H9 (cell line): ENCODE results near the gene DMAC2. TPM values are rescaled to one million over a fixed set of nuclear protein-coding genes. Genes with fewer than 3 reads are reported as not detected.

Experiments
- DNase-seq: peaks from one replicate; pipeline ENCODE4 v3.0.0-alpha.2; 2017
- H2AFZ ChIP-seq: one replicate; pipeline ENCODE4 v1.6.1; 2013; ENCODE audit warnings: mild to moderate bottlenecking, low read length, control low read depth, moderate library complexity
- H2AK5ac ChIP-seq: 2 replicates; pipeline ENCODE4 v1.6.1; 2013; ENCODE audit warnings: low read length, control low read depth, mixed read lengths; ENCODE audit not compliant: insufficient read length
- H2BK120ac ChIP-seq: one replicate; pipeline ENCODE4 v1.6.1; 2013; ENCODE audit warnings: low read depth, mild to moderate bottlenecking, low read length, control low read depth, inconsistent platforms; ENCODE audit not compliant: poor library complexity, severe bottlenecking
- H2BK12ac ChIP-seq: 2 replicates; pipeline ENCODE4 v1.6.1; 2013; ENCODE audit warnings: low read length, control low read depth, mixed read lengths, low read depth; ENCODE audit not compliant: insufficient read length
- H2BK15ac ChIP-seq: 2 replicates; pipeline ENCODE4 v1.6.1; 2013; ENCODE audit warnings: low read depth, low read length, control low read depth
- H2BK20ac ChIP-seq: one replicate; pipeline ENCODE4 v1.6.1; 2013; ENCODE audit warnings: low read depth, mild to moderate bottlenecking, low read length, control low read depth, inconsistent platforms; ENCODE audit not compliant: poor library complexity, severe bottlenecking
- H2BK5ac ChIP-seq: 2 replicates; pipeline ENCODE4 v1.6.1; 2013; ENCODE audit warnings: low read length, control low read depth, mixed read lengths; ENCODE audit not compliant: insufficient read length
- H3K14ac ChIP-seq: 2 replicates; pipeline ENCODE4 v1.6.1; 2013; ENCODE audit warnings: low read length, control low read depth; ENCODE audit not compliant: insufficient read depth
- H3K18ac ChIP-seq: 2 replicates; pipeline ENCODE4 v1.6.1; 2013; ENCODE audit warnings: low read depth, mild to moderate bottlenecking, mixed read lengths, low read length, control low read depth; ENCODE audit not compliant: insufficient read length
- H3K23ac ChIP-seq: 2 replicates; pipeline ENCODE4 v1.6.1; 2013; ENCODE audit warnings: low read length, control low read depth, mixed read lengths, low read depth; ENCODE audit not compliant: insufficient read length
- H3K23me2 ChIP-seq: 2 replicates; pipeline ENCODE4 v1.6.1; 2013; ENCODE audit warnings: low read depth, mild to moderate bottlenecking, mixed read lengths, low read length, control low read depth; ENCODE audit not compliant: insufficient read length, poor library complexity, severe bottlenecking
- H3K27ac ChIP-seq: 2 replicates; pipeline ENCODE4 v1.5.1; 2013; ENCODE audit warnings: low read length, control low read depth, mixed read lengths, low read depth; ENCODE audit not compliant: insufficient read length
- H3K27me3 ChIP-seq: 2 replicates; pipeline ENCODE4 v1.6.1; 2013; ENCODE audit warnings: low read length, control low read depth, inconsistent platforms; ENCODE audit not compliant: insufficient read depth
- H3K4ac ChIP-seq: 2 replicates; pipeline ENCODE4 v1.6.1; 2013; ENCODE audit warnings: low read depth, mild to moderate bottlenecking, control low read depth, inconsistent platforms, low read length, moderate library complexity
- H3K4me1 ChIP-seq: 2 replicates; pipeline ENCODE4 v1.6.1; 2013; ENCODE audit warnings: low read length, control low read depth, inconsistent platforms; ENCODE audit not compliant: insufficient read depth
- H3K4me2 ChIP-seq: 2 replicates; pipeline ENCODE4 v1.6.1; 2013; ENCODE audit warnings: low read length, control low read depth, mixed read lengths; ENCODE audit not compliant: insufficient read length, insufficient read depth
- H3K56ac ChIP-seq: 2 replicates; pipeline ENCODE4 v1.6.1; 2013; ENCODE audit warnings: low read depth, mild to moderate bottlenecking, mixed read lengths, low read length, control low read depth; ENCODE audit not compliant: insufficient read length
- H3K79me1 ChIP-seq: 2 replicates; pipeline ENCODE4 v1.6.1; 2013; ENCODE audit warnings: low read depth, mild to moderate bottlenecking, moderate library complexity, low read length, control low read depth, inconsistent platforms; ENCODE audit not compliant: insufficient read depth, poor library complexity, severe bottlenecking
- H3K79me2 ChIP-seq: 2 replicates; pipeline ENCODE4 v1.6.1; 2013; ENCODE audit warnings: low read length, control low read depth, inconsistent platforms; ENCODE audit not compliant: insufficient read depth
- H3K9ac ChIP-seq: 2 replicates; pipeline ENCODE4 v1.6.1; 2013; ENCODE audit warnings: low read length, control low read depth, mixed read lengths; ENCODE audit not compliant: insufficient read length; ENCODE audit errors: extremely low read depth
- H3K9me3 ChIP-seq: one replicate; pipeline ENCODE4 v1.6.1; 2013; ENCODE audit warnings: low read depth, low read length, inconsistent platforms; ENCODE audit not compliant: control insufficient read depth
- H3T11ph ChIP-seq: one replicate; pipeline ENCODE4 v1.6.1; 2013; ENCODE audit warnings: mild to moderate bottlenecking, low read length, control low read depth, inconsistent platforms
- H4K20me1 ChIP-seq: one replicate; pipeline ENCODE4 v1.6.1; 2013; ENCODE audit not compliant: control insufficient read depth, insufficient read length, insufficient read depth
- H4K5ac ChIP-seq: 2 replicates; pipeline ENCODE4 v1.6.1; 2013; ENCODE audit warnings: low read depth, mild to moderate bottlenecking, mixed read lengths, low read length, control low read depth; ENCODE audit not compliant: insufficient read length
- H4K8ac ChIP-seq: replicated peaks from 2 replicates; pipeline ENCODE4 v1.6.1; 2013; ENCODE audit warnings: low read length, control low read depth, mixed read lengths, low read depth; ENCODE audit not compliant: insufficient read length
- H4K91ac ChIP-seq: 2 replicates; pipeline ENCODE4 v1.6.1; 2013; ENCODE audit warnings: low read depth, mild to moderate bottlenecking, moderate library complexity, mixed read lengths, low read length, control low read depth; ENCODE audit not compliant: insufficient read length
- H3K27ac Mint-ChIP-seq, 3 experiments: 2 replicates in 2 of 3; 3 replicates in 1 of 3; pipeline ENCODE4 v1.8.0; 2020 to 2021; ENCODE audit warnings: mixed read lengths in 3 of 3, mild to moderate bottlenecking in 1 of 3, moderate library complexity in 1 of 3
- H3K27me3 Mint-ChIP-seq: 2 replicates; pipeline ENCODE4 v1.8.0; 2021; ENCODE audit warnings: low read depth, mild to moderate bottlenecking, moderate library complexity, mixed read lengths
- H3K36me3 Mint-ChIP-seq, 3 experiments: 2 replicates in 2 of 3; 3 replicates in 1 of 3; pipeline ENCODE4 v1.8.0; 2020 to 2021; ENCODE audit warnings: low read depth in 3 of 3, mixed read lengths in 3 of 3; ENCODE audit not compliant: insufficient read depth in 1 of 3
- H3K4me1 Mint-ChIP-seq, 2 experiments: 2 replicates each; pipeline ENCODE4 v1.8.0; 2020; ENCODE audit warnings: mixed read lengths in 2 of 2
- H3K4me3 Mint-ChIP-seq, 2 experiments: 2 replicates in 1 of 2; 3 replicates in 1 of 2; pipeline ENCODE4 v1.8.0; 2020 to 2021; ENCODE audit warnings: mild to moderate bottlenecking in 2 of 2, mixed read lengths in 2 of 2, moderate library complexity in 1 of 2
- H3K9me3 Mint-ChIP-seq, 2 experiments: 2 replicates in 1 of 2; 3 replicates in 1 of 2; pipeline ENCODE4 v1.8.0; 2020; ENCODE audit warnings: mild to moderate bottlenecking in 2 of 2, mixed read lengths in 2 of 2, moderate library complexity in 1 of 2
- WGBS: extraction: QIAGEN DNeasy Blood & Tissue Kit; methylation state at CpG from one replicate; pipeline ENCODE4 v1.1.7; 2013; ENCODE audit warnings: missing lambda C conversion rate, low lambda C conversion rate, mixed read lengths; ENCODE audit not compliant: insufficient read length; ENCODE audit errors: extremely low coverage; 5-methylcytosine and 5-hydroxymethylcytosine counted together
- total RNA-seq: library from RNA; stranded (reverse); gene quantifications from 2 replicates; pipeline ENCODE4 v1.2.1, GENCODE V29; 2021
- TF ChIP-seq, protein P1 (sequence below): fragments of 200-600 bp; sonication (generic); conservative IDR thresholded peaks from 3 replicates; pipeline ENCODE4 v1.8.0; 2021; ENCODE audit warnings: antibody characterized with exemption, mild to moderate bottlenecking

The DMAC2 gene
- total RNA-seq, 1 experiment from 2014 or later = 70.5 TPM

GRCh38 chr19:41456342-41456918, 16.7 kb upstream of the DMAC2 start:
- no peak overlapping the region for H3K18ac ChIP-seq
- H2AK5ac ChIP-seq = no peak overlapping the region
- H2BK20ac ChIP-seq = no peak overlapping the region
- H4K8ac ChIP-seq = no peak overlapping the region
- H3K27ac ChIP-seq = no peak overlapping the region
- H3T11ph ChIP-seq = no peak overlapping the region
- H3K14ac ChIP-seq = no peak overlapping the region
- H4K20me1 ChIP-seq = no peaks in the 10 kb centered on the region
- no peak overlapping the region for H2AFZ ChIP-seq
- H3K27ac Mint-ChIP-seq = no peak overlapping the region
- no peaks in the 10 kb centered on the region for H3K9me3 ChIP-seq
- H2BK12ac ChIP-seq = no peak overlapping the region
- H3K79me1 ChIP-seq = no peaks in the 10 kb centered on the region
- no peak overlapping the region for H3K56ac ChIP-seq
- H3K4me1 Mint-ChIP-seq = no peaks in the 10 kb centered on the region
- no peaks in the 10 kb centered on the region for H3K27me3 ChIP-seq
- H4K91ac ChIP-seq = no peak overlapping the region
- H3K4me2 ChIP-seq = no peak overlapping the region
- H3K4me3 Mint-ChIP-seq = no peak overlapping the region
- H2BK120ac ChIP-seq = no peak overlapping the region
- no peak overlapping the region for H3K9ac ChIP-seq
- peaks cover 0 to 13% (median 0%) of the 10 kb centered on the region in 3 experiments; a peak in 1 of 7 replicates for H3K36me3 Mint-ChIP-seq
- H3K23ac ChIP-seq = no peak overlapping the region
- DNase-seq = no peak
- peaks cover 2% of the 10 kb centered on the region for H3K27me3 Mint-ChIP-seq
- no peak overlapping the region for H2BK5ac ChIP-seq
- peaks cover 62 to 73% of the 10 kb centered on the region in 2 experiments for H3K9me3 Mint-ChIP-seq
- no peak overlapping the region for H2BK15ac ChIP-seq
- TF ChIP-seq, protein P1, sequence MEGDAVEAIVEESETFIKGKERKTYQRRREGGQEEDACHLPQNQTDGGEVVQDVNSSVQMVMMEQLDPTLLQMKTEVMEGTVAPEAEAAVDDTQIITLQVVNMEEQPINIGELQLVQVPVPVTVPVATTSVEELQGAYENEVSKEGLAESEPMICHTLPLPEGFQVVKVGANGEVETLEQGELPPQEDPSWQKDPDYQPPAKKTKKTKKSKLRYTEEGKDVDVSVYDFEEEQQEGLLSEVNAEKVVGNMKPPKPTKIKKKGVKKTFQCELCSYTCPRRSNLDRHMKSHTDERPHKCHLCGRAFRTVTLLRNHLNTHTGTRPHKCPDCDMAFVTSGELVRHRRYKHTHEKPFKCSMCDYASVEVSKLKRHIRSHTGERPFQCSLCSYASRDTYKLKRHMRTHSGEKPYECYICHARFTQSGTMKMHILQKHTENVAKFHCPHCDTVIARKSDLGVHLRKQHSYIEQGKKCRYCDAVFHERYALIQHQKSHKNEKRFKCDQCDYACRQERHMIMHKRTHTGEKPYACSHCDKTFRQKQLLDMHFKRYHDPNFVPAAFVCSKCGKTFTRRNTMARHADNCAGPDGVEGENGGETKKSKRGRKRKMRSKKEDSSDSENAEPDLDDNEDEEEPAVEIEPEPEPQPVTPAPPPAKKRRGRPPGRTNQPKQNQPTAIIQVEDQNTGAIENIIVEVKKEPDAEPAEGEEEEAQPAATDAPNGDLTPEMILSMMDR = no peak
- no CpG with 5 or more reads among the region's 7 CpGs for WGBS
- H3K4me1 ChIP-seq = no peaks in the 10 kb centered on the region
- no peak overlapping the region for H3K4ac ChIP-seq
- H3K79me2 ChIP-seq = no peaks in the 10 kb centered on the region
- no peaks in the 10 kb centered on the region for H3K23me2 ChIP-seq
- H4K5ac ChIP-seq = no peak overlapping the region
